OCI-LY1 (cell line): ENCODE measurements around the gene EPAS1.

Experiments used
- CTCF ChIP-seq: fragments of 200-600 bp; sonication (generic), shearing (Covaris generic); IDR thresholded peaks from 2 replicates; pipeline ENCODE4 v1.5.1; 2017; ENCODE audit warnings: mild to moderate bottlenecking, antibody characterized with exemption, low read length, moderate library complexity, mixed read lengths
- EZH2 ChIP-seq: fragments of 200-600 bp; sonication (generic), shearing (Covaris generic); IDR thresholded peaks from 2 replicates; pipeline ENCODE4 v1.8.0; 2017; ENCODE audit warnings: borderline replicate concordance, mixed run types, mild to moderate bottlenecking, antibody characterized with exemption, low read length, moderate library complexity, mixed read lengths

DNA sequence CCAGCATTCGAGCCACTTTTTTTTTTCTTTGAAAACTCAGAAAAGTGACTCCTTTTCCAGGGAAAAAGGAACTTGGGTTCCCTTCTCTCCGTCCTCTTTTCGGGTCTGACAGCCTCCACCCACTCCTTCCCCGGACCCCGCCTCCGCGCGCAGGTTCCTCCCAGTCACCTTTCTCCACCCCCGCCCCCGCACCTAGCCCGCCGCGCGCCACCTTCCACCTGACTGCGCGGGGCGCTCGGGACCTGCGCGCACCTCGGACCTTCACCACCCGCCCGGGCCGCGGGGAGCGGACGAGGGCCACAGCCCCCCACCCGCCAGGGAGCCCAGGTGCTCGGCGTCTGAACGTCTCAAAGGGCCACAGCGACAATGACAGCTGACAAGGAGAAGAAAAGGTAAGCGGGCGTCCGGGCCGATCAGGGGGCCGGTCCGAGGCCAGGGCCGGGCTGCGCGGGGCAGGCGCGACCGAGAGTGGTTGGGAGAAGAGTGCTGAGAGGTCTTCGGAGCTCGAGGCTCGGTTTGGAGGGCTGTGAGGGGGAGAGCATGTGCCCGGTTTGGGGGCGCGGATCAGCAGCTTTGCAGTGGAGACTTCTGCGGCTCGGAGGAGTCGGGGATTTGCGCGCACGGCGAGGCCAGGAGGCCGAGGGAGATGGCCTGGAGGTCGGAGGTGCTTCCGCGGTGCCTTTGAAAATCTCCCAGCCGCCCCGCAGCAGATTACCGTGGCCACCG is 502 bp downstream of the EPAS1 start:
- TF ChIP-seq CTCF (no peak), EZH2 (no peak)
